IgD-negative memory B cell (primary cell): ENCODE measurements around the gene PINK1. TPM values are rescaled to one million over a fixed set of nuclear protein-coding genes. Genes with fewer than 3 reads are reported as not detected.
"Not testable (repeated sequence)": the region's sequence is repeated elsewhere in the genome, so short reads cannot be mapped to it uniquely, and the experiment has no call there.

Source experiments
- H3K27ac Mint-ChIP-seq, 3 donors: one replicate each; pipeline ENCODE4 v1.8.0; 2020 to 2022; ENCODE audit warnings: mild to moderate bottlenecking in 3 of 3, mixed read lengths in 3 of 3, moderate library complexity in 1 of 3
- H3K27me3 Mint-ChIP-seq: one replicate; pipeline ENCODE4 v1.8.0; 2021; ENCODE audit warnings: mixed read lengths
- H3K36me3 Mint-ChIP-seq: one replicate; pipeline ENCODE4 v1.8.0; 2020; ENCODE audit warnings: mild to moderate bottlenecking, mixed read lengths
- H3K4me1 Mint-ChIP-seq, 3 donors: one replicate each; pipeline ENCODE4 v1.8.0; 2020 to 2022; ENCODE audit warnings: mixed read lengths in 3 of 3, mild to moderate bottlenecking in 1 of 3
- H3K4me3 Mint-ChIP-seq, 4 donors: one replicate each; pipeline ENCODE4 v1.8.0; 2020 to 2022; ENCODE audit warnings: mild to moderate bottlenecking in 4 of 4, mixed read lengths in 4 of 4, moderate library complexity in 3 of 4
- H3K9me3 Mint-ChIP-seq, 3 donors: one replicate each; pipeline ENCODE4 v1.8.0; 2020 to 2021; ENCODE audit warnings: mixed read lengths in 3 of 3, mild to moderate bottlenecking in 1 of 3
- polyA plus RNA-seq: library from polyadenylated mRNA; unstranded; fragments of 300-500 nt; fragmentation: Illumina TruSeq; gene quantifications from one replicate; pipeline ENCODE4 v1.2.3, GENCODE V29; 2021

The PINK1 gene
- polyA plus RNA-seq, 1 donor from 2014 or later: 9.6 TPM

DNA sequence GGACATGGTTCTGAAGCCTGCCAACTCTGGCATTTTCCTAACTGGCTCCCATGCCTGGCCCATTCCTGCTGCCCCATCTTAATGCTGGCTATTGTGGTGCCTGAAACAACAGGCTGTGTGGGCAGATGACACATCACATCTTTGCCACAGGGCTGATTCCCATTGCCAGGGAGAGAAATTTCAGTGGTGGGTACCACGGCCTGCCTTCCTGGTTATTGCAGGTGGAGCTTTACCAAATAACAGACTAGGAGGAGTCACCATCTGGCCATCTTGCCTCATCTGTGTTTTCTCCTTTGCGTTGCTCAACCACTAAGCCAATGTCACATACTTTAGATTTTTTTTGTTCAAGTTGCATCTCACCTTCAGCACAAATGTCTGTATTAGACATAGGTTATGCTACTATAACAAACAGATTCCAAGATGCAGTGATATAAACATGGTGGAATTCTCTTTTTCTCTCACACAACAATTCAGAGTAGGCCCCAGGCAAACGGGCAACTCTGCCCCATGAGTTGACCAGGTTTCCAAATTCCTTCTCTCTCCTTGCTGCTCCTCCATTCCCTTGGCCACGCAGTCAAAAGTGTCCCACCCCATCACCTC is 30.3 kb upstream of the PINK1 start:
- H3K27ac Mint-ChIP-seq: no peak overlapping the region
- peaks cover 0 to 4% (median 0%) of the 10 kb centered on the region in 3 donors for H3K4me1 Mint-ChIP-seq
- peaks cover 0 to 4% (median 3%) of the 10 kb centered on the region in 3 donors for H3K9me3 Mint-ChIP-seq
- peaks cover 2% of the 10 kb centered on the region for H3K36me3 Mint-ChIP-seq
- H3K4me3 Mint-ChIP-seq: no peak overlapping the region
- peaks cover 3% of the 10 kb centered on the region for H3K27me3 Mint-ChIP-seq

DNA sequence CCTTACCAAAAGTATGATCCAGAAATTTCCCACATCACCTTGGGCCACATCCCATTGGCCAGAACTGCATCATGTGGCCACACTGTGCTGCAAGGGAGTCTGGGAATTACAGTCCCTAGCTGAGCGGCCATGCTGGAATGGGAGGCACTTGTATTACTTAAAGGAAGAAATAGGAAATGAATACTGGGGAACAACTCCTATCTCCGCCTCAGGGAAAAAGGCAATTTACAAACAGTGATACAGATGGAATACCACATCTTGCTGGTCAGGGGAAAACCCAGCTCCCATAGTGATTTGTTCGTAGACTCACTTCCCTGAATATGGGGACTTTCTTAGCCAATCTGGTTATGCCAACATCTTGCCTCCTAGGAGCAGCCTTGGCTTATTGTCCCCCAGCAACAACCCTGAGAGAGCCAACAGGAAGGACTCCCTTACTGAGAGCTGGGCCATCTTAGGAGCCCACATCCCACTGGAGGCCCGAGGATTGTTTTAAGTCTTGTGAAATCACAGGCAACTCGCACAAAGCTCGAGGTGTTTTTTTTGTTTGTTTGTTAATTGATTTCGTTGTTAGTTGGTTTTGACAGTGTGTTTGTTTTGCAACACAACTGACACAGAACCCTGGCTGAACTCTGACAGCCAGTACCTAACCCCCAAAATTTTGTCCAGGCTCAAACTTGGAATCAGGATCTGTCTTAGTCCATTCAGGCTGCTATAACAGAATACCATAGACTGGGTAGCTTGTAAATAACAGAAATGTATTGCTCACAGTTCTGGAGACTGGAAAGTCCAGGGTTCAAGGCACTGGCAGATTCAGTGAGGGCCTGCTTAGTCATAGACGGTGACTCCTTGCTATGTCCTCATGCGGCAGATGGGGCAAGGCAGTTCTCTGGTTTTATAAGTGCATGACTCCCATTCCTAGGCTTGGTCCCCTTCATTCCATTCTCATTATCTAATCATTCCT is 29.5 kb upstream of the PINK1 start:
- no peak overlapping the region for H3K27ac Mint-ChIP-seq
- peaks cover 0 to 4% (median 0%) of the 10 kb centered on the region in 3 donors for H3K4me1 Mint-ChIP-seq
- H3K27me3 Mint-ChIP-seq: peaks cover 3% of the 10 kb centered on the region
- peaks cover 2% of the 10 kb centered on the region for H3K36me3 Mint-ChIP-seq
- peaks cover 0 to 4% (median 3%) of the 10 kb centered on the region in 3 donors for H3K9me3 Mint-ChIP-seq
- no peak overlapping the region for H3K4me3 Mint-ChIP-seq

DNA sequence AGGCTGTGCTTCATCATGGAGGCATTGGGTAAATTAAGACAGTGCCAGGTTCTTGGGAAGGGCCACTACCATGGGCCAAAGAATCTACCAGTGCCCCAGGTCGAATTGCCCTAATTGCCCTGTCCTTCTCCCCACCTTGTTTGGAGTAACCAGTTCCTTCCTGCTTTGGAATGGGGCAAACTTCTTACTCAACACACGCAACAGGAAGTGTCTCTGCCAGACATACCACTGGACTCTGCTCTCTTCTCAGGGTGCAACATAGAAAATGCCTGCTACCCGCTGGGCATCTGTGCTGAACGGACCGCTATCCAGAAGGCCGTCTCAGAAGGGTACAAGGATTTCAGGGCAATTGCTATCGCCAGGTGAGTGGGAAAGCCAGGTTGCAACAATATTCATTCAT is 28.6 kb upstream of the PINK1 start:
- Mint-ChIP-seq H3K36me3 (peaks cover 2% of the 10 kb centered on the region), H3K4me1 (peaks cover 0 to 4% (median 0%) of the 10 kb centered on the region in 3 donors), H3K27ac (no peak overlapping the region), H3K4me3 (no peak overlapping the region), H3K27me3 (peaks cover 3% of the 10 kb centered on the region), H3K9me3 (peaks cover 0 to 4% (median 3%) of the 10 kb centered on the region in 3 donors)

DNA sequence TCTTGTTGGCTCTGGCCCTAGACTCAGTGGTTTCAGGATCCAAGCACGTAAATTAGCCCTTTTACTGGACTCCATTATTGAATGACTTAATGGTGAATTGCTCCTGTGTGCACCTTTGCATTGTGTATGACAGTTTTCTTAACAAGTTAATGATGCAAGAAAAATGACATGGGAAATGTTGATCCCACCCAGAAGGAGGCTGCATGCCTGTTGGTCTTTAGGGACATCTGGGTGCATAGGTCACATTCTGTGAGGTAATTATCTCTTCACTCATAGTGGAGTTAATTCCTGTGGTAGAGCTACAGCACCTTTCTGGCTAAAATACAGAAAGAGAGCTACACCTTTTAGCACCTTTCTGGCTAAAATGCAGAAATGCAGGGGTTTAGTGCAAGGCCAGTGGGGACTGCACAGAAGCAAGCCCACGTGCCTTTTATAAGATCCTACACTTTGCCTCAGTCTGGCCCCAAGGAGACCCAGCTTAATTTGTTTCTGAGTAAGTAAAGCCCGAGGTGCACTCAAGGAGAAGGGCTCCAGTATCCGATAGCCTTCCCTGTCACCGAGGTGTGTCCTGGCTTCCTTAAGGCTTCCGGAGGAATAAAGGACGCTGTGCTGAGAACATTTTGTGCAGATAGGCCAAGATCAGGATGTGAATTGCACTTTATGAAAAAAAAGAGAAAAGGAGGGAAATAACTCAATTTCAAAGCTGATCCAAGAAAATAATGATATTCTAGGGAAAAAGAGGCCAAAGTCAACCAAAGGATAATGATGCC is 26.3 kb upstream of the PINK1 start:
- not testable (repeated sequence) for H3K4me1 Mint-ChIP-seq, H3K36me3 Mint-ChIP-seq, H3K27ac Mint-ChIP-seq, H3K9me3 Mint-ChIP-seq, H3K4me3 Mint-ChIP-seq, H3K27me3 Mint-ChIP-seq

DNA sequence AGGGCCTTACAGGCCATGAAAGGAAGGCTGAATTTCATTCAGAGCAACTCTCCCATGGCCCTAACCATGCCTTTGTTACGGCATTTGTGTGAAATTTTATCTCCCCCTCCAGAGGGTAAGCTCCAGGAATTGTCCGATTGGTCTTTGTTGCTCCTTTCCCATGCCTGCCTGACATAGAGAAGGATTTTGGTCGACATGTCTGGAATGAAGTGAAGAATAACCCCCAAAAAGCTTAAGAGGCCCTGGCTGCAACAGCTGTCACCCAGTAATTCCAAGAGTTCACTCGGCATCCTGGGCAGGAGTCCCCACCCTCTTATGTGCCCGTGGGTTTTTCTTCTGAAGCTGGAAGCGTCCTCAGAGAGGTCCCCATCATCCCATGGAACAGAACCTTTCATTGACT is 23.7 kb upstream of the PINK1 start:
- Mint-ChIP-seq H3K36me3 (no peaks in the 10 kb centered on the region), H3K27me3 (no peaks in the 10 kb centered on the region), H3K27ac (no peak overlapping the region), H3K4me1 (peaks cover 0 to 1% (median 0%) of the 10 kb centered on the region in 3 donors), H3K4me3 (no peak overlapping the region), H3K9me3 (peaks cover 0 to 2% (median 0%) of the 10 kb centered on the region in 3 donors)

DNA sequence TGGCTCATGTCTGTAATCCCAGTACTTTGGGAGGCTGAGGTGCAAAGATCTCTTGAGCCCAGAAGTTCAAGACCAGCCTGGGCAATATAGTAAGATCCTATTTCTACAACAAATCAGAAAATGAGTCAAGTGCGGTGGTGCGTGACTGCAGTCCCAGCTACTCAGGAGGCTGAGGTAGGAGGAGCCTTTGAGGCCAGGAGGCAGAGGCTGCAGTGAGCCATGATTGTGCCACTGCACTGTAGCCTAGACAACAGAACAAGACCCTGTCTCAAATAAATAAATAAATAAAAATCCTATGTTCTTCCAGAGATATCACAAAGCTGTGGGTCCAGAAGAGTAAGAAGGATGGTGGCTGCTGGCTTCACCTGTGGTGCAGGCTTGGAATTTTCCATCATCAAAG is 22.3 kb upstream of the PINK1 start:
- H3K27ac Mint-ChIP-seq: no peak overlapping the region
- no peak overlapping the region for H3K4me3 Mint-ChIP-seq
- no peaks in the 10 kb centered on the region for H3K36me3 Mint-ChIP-seq
- H3K4me1 Mint-ChIP-seq: peaks cover 0 to 2% (median 0%) of the 10 kb centered on the region in 3 donors
- H3K9me3 Mint-ChIP-seq: peaks cover 0 to 2% (median 0%) of the 10 kb centered on the region in 3 donors
- H3K27me3 Mint-ChIP-seq: peaks cover 1% of the 10 kb centered on the region

DNA sequence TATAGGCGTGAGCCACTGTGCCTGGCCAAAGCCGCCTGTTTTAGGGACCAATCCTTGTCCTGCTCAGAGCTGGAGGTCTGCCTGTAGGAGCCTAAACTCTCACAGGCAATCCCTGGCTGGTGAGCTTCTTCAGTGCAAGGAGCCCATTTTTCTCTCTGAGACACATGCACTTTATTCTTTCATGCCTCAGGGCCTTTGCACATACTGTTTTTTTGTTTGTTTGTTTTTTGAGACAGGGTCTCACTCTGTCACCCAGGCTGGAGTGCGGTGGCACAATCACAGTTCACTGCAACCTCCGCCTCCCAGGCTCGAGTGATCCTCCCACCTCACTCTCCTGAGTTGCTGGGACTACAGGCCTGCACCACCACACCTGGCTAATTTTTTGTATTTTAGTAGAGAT is 21.6 kb upstream of the PINK1 start:
- no peaks in the 10 kb centered on the region for H3K36me3 Mint-ChIP-seq
- H3K9me3 Mint-ChIP-seq: peaks cover 0 to 2% (median 0%) of the 10 kb centered on the region in 3 donors
- no peak overlapping the region for H3K27ac Mint-ChIP-seq
- H3K4me3 Mint-ChIP-seq: no peak overlapping the region
- H3K27me3 Mint-ChIP-seq: peaks cover 3% of the 10 kb centered on the region
- H3K4me1 Mint-ChIP-seq: peaks cover 0 to 4% (median 2%) of the 10 kb centered on the region in 3 donors

DNA sequence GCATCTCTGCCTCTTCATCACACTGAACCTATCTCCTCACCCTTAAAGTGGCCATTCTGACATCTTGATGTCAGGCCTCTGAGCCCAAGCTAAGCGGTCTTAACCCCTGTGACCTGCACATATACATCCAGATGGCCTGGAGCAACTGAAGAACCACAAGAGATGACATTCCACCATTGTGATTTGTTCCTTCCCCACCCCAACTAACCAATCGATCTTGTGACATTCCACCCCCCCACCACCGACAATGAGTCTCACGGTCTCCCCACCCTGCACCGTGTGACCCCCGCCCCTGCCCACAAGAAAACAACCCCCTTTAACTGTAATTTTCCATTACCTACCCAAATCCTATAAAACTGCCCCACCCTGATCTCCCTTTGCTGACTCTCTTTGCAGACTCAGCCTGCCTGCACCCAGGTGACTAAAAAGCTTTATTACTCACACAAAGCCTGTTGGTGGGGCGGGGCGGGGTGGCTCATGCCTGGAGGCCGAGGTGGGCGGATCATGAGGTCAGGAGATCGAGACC is 21.0 kb upstream of the PINK1 start:
- peaks cover 0 to 2% (median 0%) of the 10 kb centered on the region in 3 donors for H3K9me3 Mint-ChIP-seq

DNA sequence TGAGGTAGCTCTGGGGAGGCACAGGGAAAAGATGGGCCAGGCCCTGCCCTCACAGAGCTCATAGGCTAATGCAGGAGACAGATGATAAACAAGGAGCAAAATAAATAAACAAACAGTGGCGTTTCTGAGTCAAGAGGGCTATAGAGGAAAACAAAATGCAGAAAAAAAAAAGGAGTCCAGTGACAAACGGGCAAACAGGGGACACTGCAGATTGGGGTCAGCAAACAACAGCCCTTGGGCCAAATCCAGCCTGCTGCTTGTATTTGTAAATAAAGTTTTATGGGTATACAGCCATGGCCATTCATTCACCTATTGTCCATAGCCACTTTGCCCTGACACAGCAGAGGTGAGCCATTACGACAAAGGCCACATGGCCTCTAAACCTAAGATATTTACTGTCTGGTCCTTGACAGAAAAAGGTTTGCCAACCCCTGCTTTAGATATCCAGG is 19.1 kb upstream of the PINK1 start:
- no peak overlapping the region for H3K4me3 Mint-ChIP-seq
- H3K4me1 Mint-ChIP-seq: peaks cover 0 to 4% (median 2%) of the 10 kb centered on the region in 3 donors

More for the DNA sequence above, 21.0 kb upstream of the PINK1 start:
- Mint-ChIP-seq H3K36me3 (no peaks in the 10 kb centered on the region), H3K27me3 (peaks cover 3% of the 10 kb centered on the region), H3K27ac (no peak overlapping the region), H3K4me3 (no peak overlapping the region), H3K4me1 (peaks cover 0 to 4% (median 2%) of the 10 kb centered on the region in 3 donors)

DNA sequence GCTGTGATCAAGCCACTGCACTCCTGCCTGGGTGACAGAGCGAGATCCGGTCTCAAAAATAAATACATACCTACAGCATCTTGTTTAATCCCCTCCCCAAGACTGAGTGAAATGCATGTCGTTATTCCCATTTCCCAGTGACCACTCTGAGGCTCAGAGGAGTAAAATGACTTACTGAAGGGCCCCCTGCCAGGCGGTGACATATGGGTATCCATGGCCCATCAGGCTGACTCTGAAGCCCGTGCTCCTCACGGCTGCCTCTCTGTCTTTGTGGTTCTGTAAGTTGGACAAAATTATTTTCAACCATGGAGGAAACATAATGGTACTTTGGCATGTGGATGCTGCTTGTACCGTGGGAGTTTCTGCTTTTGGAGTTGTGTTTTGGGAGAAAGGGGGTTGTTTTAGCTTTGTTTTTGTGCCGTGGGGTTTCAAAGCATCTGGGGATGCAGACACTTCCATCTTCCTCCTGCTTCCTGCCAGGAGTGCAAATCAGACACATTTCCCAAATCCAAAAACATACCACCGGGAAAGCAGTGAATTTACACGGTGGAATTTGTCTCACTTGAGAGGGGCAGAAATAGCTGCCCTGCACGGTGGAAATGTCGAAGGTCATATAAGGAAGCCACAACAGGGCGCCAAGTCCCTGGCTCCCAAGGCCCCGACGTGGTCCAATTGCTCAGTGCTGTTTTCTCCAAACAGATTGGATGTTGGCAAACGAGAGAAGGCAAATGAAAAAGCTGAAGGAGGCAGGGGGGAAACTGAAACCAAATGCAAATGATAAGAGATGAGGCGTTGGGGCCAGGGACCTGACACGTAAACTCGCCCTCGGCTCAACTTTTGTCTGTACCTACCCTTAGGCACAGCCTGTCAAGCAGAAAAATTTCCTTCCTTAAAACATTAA is 17.1 kb upstream of the PINK1 start:
- peaks cover 0 to 4% (median 2%) of the 10 kb centered on the region in 3 donors for H3K4me1 Mint-ChIP-seq
- H3K4me3 Mint-ChIP-seq: no peak overlapping the region
- peaks cover 9% of the 10 kb centered on the region for H3K27me3 Mint-ChIP-seq
- H3K27ac Mint-ChIP-seq: no peak overlapping the region
- peaks cover 0 to 2% (median 0%) of the 10 kb centered on the region in 3 donors for H3K9me3 Mint-ChIP-seq
- H3K36me3 Mint-ChIP-seq: no peaks in the 10 kb centered on the region

More for the DNA sequence above, 19.1 kb upstream of the PINK1 start:
- H3K9me3 Mint-ChIP-seq: peaks cover 0 to 2% (median 0%) of the 10 kb centered on the region in 3 donors
- no peaks in the 10 kb centered on the region for H3K36me3 Mint-ChIP-seq
- H3K27me3 Mint-ChIP-seq: peaks cover 8% of the 10 kb centered on the region
- H3K27ac Mint-ChIP-seq: no peak overlapping the region

DNA sequence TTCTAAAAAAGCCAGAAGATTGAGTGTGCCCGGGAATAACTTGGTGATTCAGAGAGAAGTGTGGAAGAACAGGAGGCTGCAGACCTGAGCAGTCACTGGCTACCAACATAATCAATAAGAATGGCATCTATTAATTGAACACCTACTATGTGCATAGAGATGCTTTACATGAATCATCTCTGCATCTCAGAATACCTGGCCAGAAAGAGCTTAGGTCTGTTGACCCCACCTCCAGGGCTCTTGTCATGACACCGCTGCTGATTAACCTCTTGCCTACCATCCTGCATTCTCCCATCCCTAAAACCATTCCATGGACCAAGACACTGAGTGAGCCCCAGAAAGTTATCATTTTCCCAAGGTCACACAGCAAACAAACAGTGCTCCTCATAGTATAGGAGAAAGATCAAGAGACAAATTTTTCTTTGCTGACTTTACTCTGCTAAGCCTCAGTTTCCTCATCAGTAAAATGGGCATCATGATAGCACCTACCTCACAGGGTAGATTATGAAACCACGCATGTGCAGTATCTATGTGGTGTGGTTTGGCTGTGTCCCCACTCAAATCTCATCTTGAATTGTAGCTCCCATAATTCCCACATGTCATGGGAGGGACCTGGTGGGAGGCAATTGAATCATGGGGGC is 16.3 kb upstream of the PINK1 start:
- H3K27me3 Mint-ChIP-seq: peaks cover 9% of the 10 kb centered on the region
- no peak overlapping the region for H3K27ac Mint-ChIP-seq
- H3K9me3 Mint-ChIP-seq: peaks cover 0 to 2% (median 0%) of the 10 kb centered on the region in 3 donors
- H3K36me3 Mint-ChIP-seq: no peaks in the 10 kb centered on the region
- H3K4me1 Mint-ChIP-seq: peaks cover 0 to 4% (median 2%) of the 10 kb centered on the region in 3 donors
- H3K4me3 Mint-ChIP-seq: no peak overlapping the region

DNA sequence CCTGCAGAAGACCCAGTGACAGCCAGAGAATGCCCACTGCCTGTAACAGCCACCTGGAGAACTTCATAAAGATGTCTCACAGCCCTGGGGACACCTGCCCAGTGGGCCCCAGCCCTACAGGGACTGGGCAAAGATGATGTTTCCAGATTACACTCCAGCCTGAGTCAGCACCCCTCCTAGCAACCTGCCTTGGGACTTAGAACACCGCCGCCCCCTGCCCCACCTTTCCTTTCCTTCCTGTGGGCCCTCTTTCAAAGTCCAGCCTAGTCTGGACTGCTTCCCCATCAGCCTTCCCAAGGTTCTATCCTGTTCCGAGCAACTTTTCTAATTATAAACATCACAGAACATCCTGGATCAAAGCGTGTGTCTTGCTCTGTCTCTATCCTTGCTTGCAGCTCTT is 14.7 kb upstream of the PINK1 start:
- Mint-ChIP-seq H3K9me3 (no peaks in the 10 kb centered on the region), H3K27ac (no peak overlapping the region), H3K27me3 (peaks cover 9% of the 10 kb centered on the region), H3K36me3 (no peaks in the 10 kb centered on the region), H3K4me1 (peaks cover 0 to 4% (median 3%) of the 10 kb centered on the region in 3 donors), H3K4me3 (no peak overlapping the region)

DNA sequence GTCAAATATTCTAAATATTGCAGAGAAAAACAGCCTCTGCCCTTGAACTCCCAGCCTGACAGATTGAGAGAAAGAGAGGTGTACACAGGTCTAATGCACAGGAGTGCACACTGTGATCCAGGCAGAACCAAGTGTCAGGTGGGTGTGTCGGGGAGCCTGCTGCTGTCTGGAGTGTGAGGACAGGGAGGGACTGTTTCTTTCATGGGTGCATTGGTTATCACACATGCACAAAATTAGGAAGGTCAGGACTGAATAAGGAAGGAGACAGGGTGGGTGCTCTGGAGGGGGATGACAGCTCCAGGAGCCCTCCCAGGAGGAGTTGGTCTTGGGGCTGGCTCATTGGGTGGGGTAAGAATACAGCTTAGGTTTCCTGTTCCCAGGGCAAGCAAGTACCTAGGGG is 13.3 kb upstream of the PINK1 start:
- Mint-ChIP-seq H3K4me1 (peaks cover 0 to 4% (median 1%) of the 10 kb centered on the region in 3 donors), H3K27me3 (peaks cover 9% of the 10 kb centered on the region), H3K27ac (no peak overlapping the region), H3K9me3 (no peaks in the 10 kb centered on the region), H3K4me3 (no peak overlapping the region), H3K36me3 (no peaks in the 10 kb centered on the region)
